ENCODE results near the gene RNF145.
A peak's percentile ranks its signal among the peaks of the same experiment; 100 is the strongest.
"Not testable (repeated sequence)": the region's sequence is repeated elsewhere in the genome, so short reads cannot be mapped to it uniquely, and the experiment has no call there.

RNF145 gene, protein sequence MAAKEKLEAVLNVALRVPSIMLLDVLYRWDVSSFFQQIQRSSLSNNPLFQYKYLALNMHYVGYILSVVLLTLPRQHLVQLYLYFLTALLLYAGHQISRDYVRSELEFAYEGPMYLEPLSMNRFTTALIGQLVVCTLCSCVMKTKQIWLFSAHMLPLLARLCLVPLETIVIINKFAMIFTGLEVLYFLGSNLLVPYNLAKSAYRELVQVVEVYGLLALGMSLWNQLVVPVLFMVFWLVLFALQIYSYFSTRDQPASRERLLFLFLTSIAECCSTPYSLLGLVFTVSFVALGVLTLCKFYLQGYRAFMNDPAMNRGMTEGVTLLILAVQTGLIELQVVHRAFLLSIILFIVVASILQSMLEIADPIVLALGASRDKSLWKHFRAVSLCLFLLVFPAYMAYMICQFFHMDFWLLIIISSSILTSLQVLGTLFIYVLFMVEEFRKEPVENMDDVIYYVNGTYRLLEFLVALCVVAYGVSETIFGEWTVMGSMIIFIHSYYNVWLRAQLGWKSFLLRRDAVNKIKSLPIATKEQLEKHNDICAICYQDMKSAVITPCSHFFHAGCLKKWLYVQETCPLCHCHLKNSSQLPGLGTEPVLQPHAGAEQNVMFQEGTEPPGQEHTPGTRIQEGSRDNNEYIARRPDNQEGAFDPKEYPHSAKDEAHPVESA

DNA sequence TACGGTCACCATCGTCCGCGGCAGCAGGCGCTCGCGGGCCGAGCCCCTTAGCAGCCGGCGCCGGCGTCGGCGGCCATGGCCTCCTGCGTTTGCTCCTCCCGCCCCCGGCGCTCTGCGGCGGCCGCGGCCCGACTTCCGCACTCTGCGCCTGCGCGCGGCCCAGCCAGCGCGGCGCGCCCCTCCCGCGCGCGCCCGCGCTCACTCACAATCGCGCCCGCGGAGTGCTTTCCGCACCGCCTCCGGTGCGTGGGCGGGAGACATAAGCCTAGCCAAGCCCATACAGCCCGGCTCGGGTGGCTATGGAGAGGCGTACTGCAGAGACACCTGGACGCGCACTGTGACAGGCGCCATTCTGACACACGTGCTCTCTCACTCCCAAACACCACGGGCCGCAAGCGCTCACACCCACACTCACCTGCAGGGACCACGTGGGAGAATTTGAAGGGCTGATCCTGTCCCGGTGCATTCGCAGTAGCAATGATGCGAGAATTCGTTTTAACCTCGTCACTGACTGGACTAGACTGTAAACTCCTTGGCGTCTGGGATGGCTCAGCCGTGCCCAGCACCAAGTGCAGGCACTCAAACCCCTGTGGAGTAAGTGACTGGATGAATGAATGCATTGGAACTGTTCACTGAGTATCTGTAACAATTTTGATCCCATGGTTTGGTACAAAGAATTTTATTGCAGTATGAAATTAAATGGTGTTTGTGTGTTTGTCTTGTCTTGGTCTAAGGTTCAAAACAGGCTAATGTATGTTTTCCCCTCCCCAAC, at the start of gene RNF145:
RNF145 (minus strand) TSS at position 116 of the 772 bp plus-strand sequence. CDS start 5,936 bp downstream, outside the sequence.
- DNase-seq = peak; percentile 95

DNA sequence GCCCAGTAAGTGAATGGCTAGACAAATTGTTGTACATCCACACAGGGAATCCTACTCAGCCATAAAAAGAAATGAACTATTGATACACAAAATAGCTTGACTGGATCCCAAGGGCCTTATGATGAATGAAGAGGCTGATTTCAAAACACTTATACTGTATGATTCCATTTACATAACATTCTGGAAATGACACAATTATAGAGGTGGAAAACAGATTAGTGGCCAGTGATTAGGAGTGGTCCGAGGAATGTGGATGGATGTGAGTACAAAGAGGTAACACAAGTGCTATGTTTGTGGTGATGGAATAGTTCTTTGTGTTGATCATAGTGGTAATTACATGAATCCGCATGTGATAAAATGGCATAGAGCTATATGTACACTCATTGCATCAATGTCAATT, 49.0 kb upstream of the RNF145 start:
- DNase-seq = no peak

DNA sequence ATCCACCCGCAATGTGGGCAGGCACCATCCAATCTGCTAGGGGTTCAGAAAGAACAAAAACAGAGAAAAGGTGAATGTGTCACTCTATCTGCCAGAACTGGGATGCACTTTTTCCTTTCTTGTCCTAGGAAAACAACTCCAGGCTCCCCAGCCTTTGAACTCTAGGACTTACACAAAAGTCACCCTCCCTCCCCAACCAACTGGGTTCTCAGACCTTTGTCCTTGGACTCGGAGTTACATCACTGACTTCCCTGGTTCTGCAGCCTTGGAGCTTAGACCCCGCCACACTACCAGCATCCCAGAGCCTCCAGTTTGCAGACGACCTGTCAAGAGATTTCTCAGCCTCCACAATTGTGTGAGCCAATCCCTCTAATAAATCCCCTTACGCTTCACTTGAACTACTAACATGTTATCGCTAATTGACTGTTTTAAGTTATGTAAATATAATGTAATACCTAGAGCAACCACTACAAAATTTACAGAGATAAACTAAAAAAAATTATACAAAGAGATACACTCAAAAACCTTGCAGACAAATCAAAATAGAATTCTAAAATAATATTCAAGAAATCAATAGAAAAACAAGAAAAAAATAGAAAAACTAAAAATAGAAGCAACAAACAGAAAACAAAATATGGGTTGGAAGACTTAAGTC, 48.4 kb upstream of the RNF145 start:
- no peak for DNase-seq

DNA sequence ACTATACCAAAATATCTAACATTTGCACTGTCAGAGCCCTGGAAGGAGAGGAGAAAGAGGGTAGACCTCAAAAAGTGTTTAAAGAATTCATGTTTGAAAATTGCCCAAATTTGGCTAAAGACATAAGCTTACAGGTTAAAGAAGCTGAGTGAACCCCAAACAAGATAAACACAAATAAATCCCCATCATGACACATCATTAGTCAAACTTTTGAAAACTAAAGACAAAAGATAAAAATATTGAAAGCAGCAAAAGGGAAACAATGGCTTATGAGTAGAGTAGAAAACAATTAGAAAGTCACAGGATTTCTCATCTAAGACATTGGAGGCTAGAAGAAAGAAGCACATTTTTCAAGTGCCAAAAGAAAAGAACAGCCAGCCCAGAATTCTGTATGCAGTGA, 47.7 kb upstream of the RNF145 start:
- no peak for DNase-seq

DNA sequence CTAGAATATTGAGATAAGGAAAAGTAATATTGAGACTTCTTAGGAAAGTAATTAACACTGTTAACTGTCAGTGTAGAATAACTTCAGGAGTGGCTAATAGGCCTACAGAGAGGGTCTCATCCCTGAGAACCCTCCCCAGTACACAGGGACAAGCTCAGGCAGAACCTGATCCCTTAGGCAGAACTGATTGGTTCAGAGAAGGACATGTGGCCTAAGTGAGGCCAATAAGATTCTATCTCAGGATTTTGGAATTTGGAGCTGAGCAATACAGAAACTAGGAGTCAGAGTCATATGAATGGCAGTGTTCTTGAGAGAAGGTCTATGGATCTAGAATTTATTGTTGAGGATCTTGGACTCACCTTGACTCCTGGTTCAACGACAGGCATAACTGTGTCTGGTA, 42.8 kb upstream of the RNF145 start:
- no peak for DNase-seq

DNA sequence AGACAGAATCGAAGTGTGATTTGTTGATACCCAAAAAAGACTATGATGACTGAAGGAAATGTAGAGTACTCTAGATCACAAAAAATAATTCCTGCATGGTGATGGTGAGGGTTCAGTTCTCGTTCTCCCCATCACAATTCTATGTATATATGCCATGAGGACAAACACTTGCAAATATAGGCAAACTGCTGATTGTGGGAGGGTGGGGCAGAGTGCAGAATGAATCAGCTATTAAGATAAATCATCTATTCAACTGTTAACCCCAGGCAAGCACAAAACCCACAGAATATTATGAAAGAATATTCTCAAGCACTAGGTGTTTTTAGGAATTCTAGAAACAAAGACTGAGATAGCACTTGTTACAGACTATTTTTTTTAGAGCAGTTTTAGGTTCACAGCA, 39.8 kb upstream of the RNF145 start:
- no peak for DNase-seq

DNA sequence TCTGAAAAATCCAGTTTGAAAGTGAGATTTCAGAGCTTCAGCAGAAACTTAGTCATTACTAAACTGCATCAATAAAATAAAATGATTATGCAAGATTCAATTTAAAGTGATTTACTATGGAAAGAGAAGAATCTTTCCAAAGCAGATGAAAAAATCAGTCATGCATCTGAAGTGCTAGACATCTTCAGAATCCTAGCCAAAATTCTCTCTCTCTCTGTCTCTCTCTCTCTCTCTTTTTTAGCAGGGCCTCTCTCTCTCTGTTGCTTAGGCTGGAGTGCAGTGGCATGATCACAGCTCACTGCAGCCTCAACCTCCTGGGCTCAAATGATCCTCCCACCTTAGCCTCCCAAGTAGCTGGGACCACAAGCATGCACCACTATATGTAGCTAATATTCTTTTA, 35.5 kb upstream of the RNF145 start:
- DNase-seq = no peak

DNA sequence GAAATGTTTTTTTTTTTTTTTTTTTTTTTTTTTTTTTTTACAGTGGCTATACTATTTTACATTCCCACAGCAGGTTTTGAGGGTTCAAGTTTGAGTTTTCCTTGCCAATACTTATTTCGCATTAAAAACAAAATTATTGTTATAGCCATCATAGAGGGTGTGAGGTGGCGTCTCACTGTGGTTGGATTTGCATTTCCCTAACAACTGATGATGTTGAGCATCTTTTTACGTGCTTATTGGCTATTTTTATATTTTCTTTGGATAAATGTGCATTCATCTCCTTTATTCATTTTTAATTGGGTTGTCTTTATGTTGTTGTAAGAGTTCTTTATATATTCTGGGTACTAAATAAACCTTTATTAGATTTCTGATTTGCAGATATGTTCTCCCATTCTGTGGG, 34.8 kb upstream of the RNF145 start:
- DNase-seq = no peak

DNA sequence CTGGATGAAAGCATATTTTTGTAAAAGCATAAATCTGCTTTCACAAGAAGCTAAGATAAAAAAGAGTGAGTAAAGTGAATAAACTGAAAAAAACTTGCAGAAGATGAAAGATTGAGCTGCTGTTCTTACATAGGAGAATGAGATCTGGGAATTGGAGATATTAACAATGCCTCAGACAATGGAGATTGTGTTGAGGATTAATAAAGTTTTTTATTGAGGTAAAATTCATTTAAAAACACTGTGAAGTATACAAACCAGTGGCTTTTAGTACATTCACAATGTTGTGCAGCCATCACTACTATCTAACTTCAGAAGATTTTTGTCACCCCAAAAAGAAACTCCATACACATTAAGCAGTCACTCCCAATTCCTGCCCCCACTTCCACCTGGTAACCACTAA, 34.0 kb upstream of the RNF145 start:
- no peak for DNase-seq

DNA sequence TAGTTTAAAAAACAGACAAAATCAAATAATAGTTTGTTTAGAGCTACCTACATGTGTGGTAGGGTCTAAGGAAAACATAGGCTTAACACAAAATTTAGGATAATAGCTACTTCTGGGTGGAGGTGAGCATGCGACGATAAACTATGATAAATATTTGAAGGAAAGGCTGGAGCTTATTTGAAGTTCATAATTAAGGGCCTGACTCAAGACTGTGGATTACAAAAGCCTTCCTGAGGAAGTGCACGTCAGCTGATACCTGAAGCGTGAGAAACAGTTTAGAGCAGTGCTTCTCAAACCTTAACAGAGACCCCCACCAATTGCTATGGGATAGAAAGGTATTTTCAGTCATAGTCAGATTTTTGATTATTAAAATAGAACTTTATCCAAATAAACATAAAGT, 33.3 kb upstream of the RNF145 start:
- no peak for DNase-seq

DNA sequence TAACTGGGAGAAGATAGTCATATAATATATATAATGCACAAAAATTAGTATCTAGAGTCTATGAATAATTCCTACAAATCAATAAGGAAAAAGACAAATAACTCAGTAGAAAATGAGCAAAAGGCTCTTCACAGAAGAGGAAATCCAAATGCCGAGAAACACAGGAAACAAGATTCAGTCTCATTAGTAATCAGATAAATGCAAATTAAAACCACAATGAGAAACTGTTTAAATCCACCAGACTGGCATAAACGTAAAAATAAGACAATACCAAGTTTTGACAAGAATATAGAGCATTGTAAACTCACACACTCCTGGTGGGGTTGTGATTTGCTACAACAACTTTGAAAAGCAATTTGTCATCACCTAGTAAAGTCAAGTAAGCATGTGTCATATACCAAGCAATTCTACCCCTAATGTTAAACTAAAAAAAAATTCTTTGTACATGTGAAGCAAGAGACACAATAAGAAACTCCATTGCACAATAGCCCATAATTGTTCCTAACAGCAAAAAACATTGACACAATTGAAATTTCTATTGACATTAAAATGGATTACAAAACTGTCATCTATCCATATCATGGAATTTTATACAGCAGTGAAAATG, 32.7 kb upstream of the RNF145 start:
- peak; percentile 6 for DNase-seq

DNA sequence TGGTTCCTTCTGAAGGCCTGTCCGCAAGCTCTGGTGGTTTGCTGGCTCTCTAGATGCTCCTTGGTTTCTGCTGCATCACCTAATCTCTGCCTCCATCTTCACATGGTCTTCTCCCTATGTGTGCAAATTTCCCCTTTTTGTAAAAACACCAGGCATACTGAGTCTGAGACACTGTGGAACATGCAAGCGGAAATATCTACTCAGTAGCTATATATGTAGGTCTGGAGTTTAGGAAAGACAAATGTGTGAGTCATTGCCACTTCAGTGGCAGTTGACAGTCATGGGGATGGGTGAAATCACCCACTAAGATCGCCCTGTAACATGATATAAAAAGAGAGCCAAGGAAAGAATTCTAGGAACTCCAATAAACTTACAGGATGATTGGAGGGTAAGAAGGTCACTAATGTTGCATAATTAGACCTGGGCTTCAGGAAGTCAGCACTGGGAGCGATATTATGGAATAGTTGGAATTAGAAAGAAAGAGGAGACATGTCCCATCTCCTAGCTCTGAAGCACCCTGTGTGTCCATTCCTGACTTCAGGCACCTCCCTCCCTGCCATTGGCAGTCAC, 31.0 kb upstream of the RNF145 start:
- no peak for DNase-seq

DNA sequence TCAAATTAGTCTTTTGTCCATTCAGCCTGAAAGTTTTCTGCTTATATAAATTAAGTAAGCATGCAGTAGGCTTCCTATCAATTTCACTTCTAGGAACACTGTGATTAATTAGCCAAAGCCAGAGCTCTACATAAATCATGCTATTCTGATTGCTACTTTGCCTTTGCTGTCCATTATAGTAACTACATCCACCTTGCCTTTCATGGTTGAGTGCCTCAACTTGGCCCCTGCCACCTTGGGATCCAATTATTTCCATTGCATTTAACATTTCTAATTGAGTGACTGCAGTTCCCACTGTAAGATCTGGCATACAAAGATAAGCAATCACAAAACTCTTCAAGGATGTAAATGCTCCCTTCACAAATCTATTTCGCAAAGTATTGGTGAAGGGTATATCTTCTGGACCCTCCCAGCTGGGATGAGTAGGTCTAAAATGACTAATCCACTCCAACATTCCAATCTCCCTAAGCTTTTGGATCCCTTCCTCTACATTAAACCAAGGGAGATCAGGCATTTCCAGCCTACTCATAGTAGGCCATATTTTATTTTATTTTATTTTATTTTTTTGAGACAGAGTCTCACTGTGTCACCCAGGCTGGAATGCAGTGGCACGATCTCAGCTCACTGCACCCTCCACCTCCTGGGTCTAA, 26.6 kb upstream of the RNF145 start:
- not testable (repeated sequence) for DNase-seq

DNA sequence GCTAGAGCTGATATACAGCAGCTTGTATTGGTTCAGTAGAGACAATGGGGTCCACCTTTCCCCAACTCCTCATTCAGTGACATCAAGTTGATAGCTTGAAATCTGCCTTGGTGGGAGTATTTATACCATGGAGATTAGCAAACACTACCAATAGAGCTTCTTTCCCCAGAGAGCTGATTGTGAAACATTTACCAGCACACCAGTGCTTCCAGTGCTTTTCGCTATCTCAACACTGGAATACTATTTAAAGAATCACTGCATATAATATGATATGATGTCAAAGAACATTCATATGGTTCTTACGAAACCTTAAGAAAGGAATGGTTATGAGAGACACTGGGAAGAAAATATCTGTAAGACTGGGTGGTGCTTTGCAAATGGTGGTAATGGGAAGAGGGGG, 21.8 kb upstream of the RNF145 start:
- no peak for DNase-seq

DNA sequence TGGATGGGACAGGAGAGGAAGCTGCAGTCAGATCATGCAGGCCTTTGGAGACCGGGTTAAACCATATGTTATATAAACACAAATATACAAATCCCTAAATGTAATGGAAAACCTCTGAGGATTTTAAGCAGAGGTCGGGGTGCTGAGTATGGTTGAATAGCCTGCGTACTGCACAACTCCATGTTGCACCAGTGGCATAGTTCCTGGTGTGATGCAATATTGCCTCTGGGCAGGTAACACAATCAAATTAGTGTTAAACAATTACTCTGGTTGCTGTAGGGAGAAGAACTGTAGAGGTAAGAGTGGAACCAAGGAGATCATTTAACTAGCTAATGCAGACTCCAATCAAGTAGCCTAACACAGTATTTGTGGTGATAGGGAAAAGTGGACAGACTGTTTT, 21.3 kb upstream of the RNF145 start:
- DNase-seq = no peak

DNA sequence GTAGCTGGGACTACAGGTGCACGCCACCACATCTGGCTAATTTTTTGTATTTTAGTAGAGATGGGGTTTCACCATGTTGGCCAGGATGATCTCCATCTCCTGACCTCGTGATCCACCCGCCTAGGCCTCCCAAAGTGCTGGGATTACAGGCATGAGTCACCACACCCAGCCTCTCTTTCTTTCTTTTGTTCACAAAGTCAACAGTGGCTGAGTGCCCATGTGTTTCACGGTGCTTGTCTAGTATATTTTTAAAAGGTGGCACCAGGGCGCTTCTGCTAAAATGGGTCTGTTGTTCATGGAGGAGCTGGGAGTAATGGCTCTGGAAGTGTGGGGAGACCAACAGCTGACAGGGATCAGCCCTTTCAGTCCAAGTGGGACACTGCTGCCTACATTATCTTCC, 18.7 kb upstream of the RNF145 start:
- DNase-seq = not testable (repeated sequence)

DNA sequence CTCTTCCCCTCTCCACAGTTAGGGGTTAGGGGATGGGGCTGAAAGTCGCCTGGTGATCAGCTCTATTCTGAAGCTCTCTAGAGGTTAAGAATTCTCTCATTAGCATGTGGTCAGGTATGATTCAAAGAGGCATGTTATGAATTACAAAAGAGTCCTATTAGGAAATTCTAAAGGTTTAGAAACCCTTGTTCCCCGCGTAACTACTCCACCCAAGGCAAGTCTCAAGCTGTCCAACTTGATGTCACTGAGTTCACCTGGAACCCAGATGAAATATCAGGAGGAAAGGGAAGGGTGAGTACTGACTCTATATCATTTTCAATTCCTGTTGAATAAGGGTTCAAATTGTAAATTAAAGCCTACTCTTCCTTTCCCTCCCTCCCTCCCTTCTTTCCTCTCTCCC, 18.1 kb upstream of the RNF145 start:
- DNase-seq = no peak

DNA sequence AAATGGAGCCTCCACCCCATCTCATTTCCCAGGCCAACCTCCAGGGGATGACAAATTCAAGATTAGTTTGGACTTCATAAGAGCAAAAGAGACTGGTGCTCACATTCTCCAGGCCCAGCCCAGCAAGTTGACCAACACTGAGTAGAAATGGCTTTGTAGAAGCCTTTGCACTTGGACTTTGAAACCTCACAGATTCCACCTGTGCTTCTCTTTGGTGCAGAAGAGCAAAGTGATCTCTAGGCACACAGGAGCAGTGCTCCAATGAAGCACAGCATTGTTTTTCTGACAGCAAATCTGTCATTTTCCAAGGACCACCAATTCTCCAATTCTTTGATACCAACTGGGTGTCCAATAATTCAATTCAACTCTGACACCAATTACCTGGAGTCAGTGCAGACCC, 17.1 kb upstream of the RNF145 start:
- DNase-seq = no peak

DNA sequence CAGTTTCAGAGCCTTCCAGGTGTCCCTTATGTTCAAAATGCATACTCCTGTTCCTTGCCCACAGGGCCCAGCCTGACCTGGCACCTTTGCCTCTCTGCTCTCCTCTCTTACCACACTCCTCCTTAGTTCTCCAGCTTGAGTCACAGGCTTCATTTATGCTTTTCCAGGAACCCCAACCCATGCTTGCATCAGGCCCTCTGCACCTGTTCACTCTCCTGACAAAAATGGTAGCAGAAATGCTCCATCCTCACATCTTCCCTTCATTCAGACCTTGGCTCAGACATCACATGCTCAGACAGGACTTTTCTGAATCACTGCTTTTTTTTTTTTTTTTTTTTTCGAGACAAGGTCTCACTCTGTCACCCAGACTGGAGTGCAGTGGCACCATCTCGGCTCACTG, 15.1 kb upstream of the RNF145 start:
- no peak for DNase-seq

DNA sequence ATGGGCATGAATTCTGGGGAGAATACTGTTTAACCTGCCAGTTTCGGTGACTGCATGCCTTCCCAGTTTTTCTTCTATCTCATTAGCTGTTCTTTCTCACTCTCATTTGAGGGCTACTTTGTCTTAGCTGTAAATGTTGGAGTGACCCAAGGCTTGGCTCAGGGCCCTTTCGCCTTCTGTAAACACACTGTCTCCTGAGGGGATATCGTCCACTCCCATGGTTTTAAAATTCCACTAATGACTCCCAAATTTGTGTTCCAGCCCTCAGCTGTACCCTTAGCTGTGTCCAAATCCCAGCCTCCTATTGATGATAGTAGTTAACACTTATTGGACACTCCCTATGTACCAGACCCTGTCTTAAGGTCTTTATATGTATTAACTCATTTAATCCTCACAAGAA, 14.1 kb upstream of the RNF145 start:
- DNase-seq = no peak

DNA sequence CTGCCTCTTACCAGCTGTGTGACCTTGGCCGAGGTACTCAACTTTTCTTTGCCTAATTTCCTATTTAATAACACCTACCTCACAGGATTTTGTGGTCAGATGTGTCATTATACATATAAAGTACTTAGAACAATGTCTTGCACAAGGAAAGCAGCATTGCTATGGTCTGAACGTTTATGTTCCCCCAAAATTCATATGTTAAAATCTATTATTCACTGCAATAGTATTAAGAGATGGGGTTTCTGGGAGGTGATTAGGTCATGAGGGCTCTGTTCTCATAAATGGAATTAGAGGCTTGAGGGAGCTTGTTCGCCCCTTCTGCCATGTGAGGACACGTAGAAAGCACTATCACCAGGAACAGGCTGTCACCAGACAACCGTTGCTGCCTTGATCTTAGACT, 10.9 kb upstream of the RNF145 start:
- no peak for DNase-seq

DNA sequence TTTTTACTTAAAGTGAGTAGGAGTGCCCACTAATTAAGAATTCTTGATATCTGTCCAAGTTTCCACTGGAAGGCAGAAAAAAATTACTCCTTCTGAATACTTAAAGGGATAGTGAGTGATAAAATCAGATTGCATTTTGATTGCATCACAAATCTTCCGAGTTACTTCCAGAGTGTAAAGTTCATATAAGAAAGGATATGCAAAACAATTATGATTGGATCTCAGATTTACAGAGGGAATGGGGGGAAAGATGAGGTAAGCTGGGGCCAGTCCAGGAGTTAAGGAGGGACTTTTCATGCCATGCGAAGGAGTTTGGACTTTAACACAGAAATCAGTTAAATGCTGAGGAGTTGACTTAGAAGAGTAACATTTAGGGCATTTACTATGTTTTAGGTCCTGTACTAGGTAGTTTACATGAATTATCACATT, 9.3 kb upstream of the RNF145 start:
- no peak for DNase-seq
